ENCODE measurements around the gene RELA. TPM values are rescaled to one million over a fixed set of nuclear protein-coding genes. Genes with fewer than 3 reads are reported as not detected.
"Not testable (repeated sequence)": the region's sequence is repeated elsewhere in the genome, so short reads cannot be mapped to it uniquely, and the experiment has no call there.

Gene RELA
- total and polyA plus RNA-seq, 2 donors (not counting 3 experiments of a cell fraction or from before 2014, with no cell fraction given) = 78.7 to 105 TPM

DNA sequence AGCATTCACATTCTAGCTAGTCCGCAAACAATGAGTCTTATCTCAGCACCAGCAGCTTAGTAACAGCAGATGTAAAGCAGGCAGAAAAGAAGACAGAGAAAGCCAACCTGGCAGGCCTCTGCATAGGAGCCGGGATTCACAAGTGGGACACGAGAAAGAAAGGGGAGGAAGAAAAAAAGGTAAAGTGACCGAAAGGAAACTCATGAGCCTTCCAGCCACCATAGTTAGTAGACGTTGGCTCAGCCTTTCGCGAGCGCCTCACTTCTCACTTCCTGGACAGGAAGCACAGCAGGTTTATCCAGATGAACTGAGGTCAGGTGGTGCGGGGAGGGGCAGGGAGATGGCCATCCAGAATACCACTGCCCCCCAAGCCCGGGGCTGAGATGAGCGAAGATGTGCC, 29.7 kb upstream of the RELA start:
- Histone ChIP-seq H3K9ac (replicated peaks; ENCODE audit: extremely low read depth, insufficient read depth, low read length) (no peak overlapping the region), H3K4me2 (ENCODE audit: insufficient read depth, low read length) (no peak overlapping the region), H3K9me1 (replicated peaks; ENCODE audit: control insufficient read depth, extremely low read depth, insufficient read depth, low read length) (no peaks in the 10 kb centered on the region), H2AFZ (ENCODE audit: low read depth, low read length) (no peak overlapping the region), H3K9me3 (replicated peaks; ENCODE audit: control insufficient read depth, insufficient read depth, low read length) (no peaks in the 10 kb centered on the region), H3K36me3 (ENCODE audit: control insufficient read depth in 2 of 2, extremely low read depth in 1 of 2, insufficient read depth in 2 of 2, low read length in 2 of 2) (no peaks in the 10 kb centered on the region), H3K79me2 (ENCODE audit: control insufficient read depth, insufficient read depth, low read length) (no peaks in the 10 kb centered on the region), H3K4me1 (ENCODE audit: control insufficient read depth, extremely low read depth, insufficient read depth, low read length) (peaks cover 9% of the 10 kb centered on the region), H4K20me1 (replicated peaks; ENCODE audit: control insufficient read depth, extremely low read depth, insufficient read depth, low read length) (no peaks in the 10 kb centered on the region), H3K4me3 (replicated peaks in 1 of 3; ENCODE audit: insufficient read depth in 1 of 3, low read depth in 1 of 3, low read length in 3 of 3) (no peak overlapping the region), H3K27me3 (ENCODE audit: control insufficient read depth in 2 of 2, insufficient read depth in 2 of 2, low read length in 2 of 2) (no peaks in the 10 kb centered on the region), H3K27ac (ENCODE audit: insufficient read depth, low read depth, low read length) (no peak overlapping the region)
- intact Hi-C loops (cut with micrococcal nuclease) = no loop called here
- no peak for TF ChIP-seq EZH2 (IDR thresholded peaks at IDR 0.05; ENCODE audit: borderline replicate concordance, low read depth, low read length, severe bottlenecking)
- TF ChIP-seq MYC (IDR thresholded peaks at IDR 0.05; ENCODE audit: low read depth, low read length) = no peak
- TF ChIP-seq, protein P1, sequence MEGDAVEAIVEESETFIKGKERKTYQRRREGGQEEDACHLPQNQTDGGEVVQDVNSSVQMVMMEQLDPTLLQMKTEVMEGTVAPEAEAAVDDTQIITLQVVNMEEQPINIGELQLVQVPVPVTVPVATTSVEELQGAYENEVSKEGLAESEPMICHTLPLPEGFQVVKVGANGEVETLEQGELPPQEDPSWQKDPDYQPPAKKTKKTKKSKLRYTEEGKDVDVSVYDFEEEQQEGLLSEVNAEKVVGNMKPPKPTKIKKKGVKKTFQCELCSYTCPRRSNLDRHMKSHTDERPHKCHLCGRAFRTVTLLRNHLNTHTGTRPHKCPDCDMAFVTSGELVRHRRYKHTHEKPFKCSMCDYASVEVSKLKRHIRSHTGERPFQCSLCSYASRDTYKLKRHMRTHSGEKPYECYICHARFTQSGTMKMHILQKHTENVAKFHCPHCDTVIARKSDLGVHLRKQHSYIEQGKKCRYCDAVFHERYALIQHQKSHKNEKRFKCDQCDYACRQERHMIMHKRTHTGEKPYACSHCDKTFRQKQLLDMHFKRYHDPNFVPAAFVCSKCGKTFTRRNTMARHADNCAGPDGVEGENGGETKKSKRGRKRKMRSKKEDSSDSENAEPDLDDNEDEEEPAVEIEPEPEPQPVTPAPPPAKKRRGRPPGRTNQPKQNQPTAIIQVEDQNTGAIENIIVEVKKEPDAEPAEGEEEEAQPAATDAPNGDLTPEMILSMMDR (IDR thresholded peaks at IDR 0.05; ENCODE audit: extremely low read depth in 1 of 2, insufficient read depth in 1 of 2, low read depth in 1 of 2, low read length in 2 of 2) = no peak
- no peak for TF ChIP-seq FOS (IDR thresholded peaks at IDR 0.05; ENCODE audit: borderline replicate concordance, insufficient read depth, low read length)
- no peak for TF ChIP-seq POLR2A (IDR thresholded peaks at IDR 0.05; ENCODE audit: low read depth, low read length)
- TF ChIP-seq JUN (IDR thresholded peaks at IDR 0.05; ENCODE audit: borderline replicate concordance, insufficient read depth, insufficient read length, low read depth) = no peak
- no peak for TF ChIP-seq GATA2 (IDR thresholded peaks at IDR 0.05; ENCODE audit: insufficient read depth, insufficient read length, low read depth, low read length)
- TF ChIP-seq, protein P2, sequence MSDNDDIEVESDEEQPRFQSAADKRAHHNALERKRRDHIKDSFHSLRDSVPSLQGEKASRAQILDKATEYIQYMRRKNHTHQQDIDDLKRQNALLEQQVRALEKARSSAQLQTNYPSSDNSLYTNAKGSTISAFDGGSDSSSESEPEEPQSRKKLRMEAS (IDR thresholded peaks at IDR 0.05; ENCODE audit: insufficient read depth, insufficient read length) = no peak
- TF ChIP-seq POLR2AphosphoS5 (IDR thresholded peaks at IDR 0.05; ENCODE audit: insufficient read depth, low read depth, low read length) = no peak
- DNase-seq (ENCODE audit: low read depth, low spot score) (no peak), FAIRE-seq (no peak)
- dilution Hi-C loops (cut with MboI; ENCODE audit: extremely low pct_ligation_motif_present, low sequenced_read_pairs) = no loop called here
- BruUV-seq (replicated peaks) = no TSS peak
- CTCF ChIA-PET = interaction anchor here (1.4 to 4.2 kb wide), 2 partner anchors 13 to 20 kb away, joined by 5 to 13 read pairs; partner anchors contain the start of gene KAT5
- POLR2A ChIA-PET = no interaction called here

DNA sequence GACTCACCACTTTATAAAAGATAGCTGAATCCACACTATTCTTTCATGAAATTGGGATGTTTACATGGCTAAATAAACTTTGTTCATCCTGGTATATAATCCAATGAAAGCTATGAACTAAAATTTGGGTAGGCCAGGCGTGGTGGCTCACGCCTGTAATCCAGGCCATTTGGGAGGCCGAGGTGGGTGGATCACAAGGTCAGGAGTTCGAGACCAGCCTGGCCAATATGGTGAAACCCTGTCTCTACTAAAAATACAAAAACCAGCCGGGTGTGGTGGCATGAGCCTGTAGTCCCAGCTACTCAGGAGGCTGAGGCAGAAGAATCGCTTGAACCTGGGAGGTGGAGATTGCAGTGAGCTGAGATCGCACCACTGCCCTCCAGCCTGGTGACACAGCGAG, 29.1 kb upstream of the RELA start:
- H3K79me2 ChIP-seq (ENCODE audit: control insufficient read depth, insufficient read depth, low read length); dilution Hi-C loops (cut with MboI; ENCODE audit: extremely low pct_ligation_motif_present, low sequenced_read_pairs); FAIRE-seq; H4K20me1 ChIP-seq (replicated peaks; ENCODE audit: control insufficient read depth, extremely low read depth, insufficient read depth, low read length); DNase-seq (ENCODE audit: low read depth, low spot score); H3K4me3 ChIP-seq (replicated peaks in 1 of 3; ENCODE audit: insufficient read depth in 1 of 3, low read depth in 1 of 3, low read length in 3 of 3); H3K4me1 ChIP-seq (ENCODE audit: control insufficient read depth, extremely low read depth, insufficient read depth, low read length); H3K36me3 ChIP-seq (ENCODE audit: control insufficient read depth in 2 of 2, extremely low read depth in 1 of 2, insufficient read depth in 2 of 2, low read length in 2 of 2); H3K9me1 ChIP-seq (replicated peaks; ENCODE audit: control insufficient read depth, extremely low read depth, insufficient read depth, low read length); H3K9me3 ChIP-seq (replicated peaks; ENCODE audit: control insufficient read depth, insufficient read depth, low read length); intact Hi-C loops (cut with micrococcal nuclease); BruUV-seq (replicated peaks); H3K27me3 ChIP-seq (ENCODE audit: control insufficient read depth in 2 of 2, insufficient read depth in 2 of 2, low read length in 2 of 2); H3K4me2 ChIP-seq (ENCODE audit: insufficient read depth, low read length); H2AFZ ChIP-seq (ENCODE audit: low read depth, low read length); H3K9ac ChIP-seq (replicated peaks; ENCODE audit: extremely low read depth, insufficient read depth, low read length); POLR2A ChIA-PET; H3K27ac ChIP-seq (ENCODE audit: insufficient read depth, low read depth, low read length): not testable (repeated sequence)
- CTCF ChIA-PET = interaction anchor here (1.4 to 4.2 kb wide), 2 partner anchors 13 to 20 kb away, joined by 5 to 13 read pairs; partner anchors contain the start of gene KAT5

Data from endothelial cell of umbilical vein (primary cell).